PFSK-1 (cell line): ENCODE data around the gene SLC16A4.

ENCODE experiments used
- POLR2AphosphoS5 ChIP-seq: IDR thresholded peaks from 2 replicates; pipeline ENCODE4 v1.6.1; 2012; ENCODE audit warnings: low read depth, mild to moderate bottlenecking, control low read depth, low read length, moderate library complexity
- SIN3A ChIP-seq: IDR thresholded peaks from 2 replicates; pipeline ENCODE4 v1.6.1; 2012; ENCODE audit warnings: mild to moderate bottlenecking, low read length, moderate library complexity, borderline replicate concordance; ENCODE audit not compliant: insufficient read depth
- TAF1 ChIP-seq: IDR thresholded peaks from 2 replicates; pipeline ENCODE4 v1.6.1; 2012; ENCODE audit warnings: low read length, control low read depth, borderline replicate concordance; ENCODE audit not compliant: insufficient read depth
- TF ChIP-seq, protein P1 (sequence below), 2 experiments: IDR thresholded peaks; 2 replicates each; pipeline versions ENCODE4 v1.6.1 to v1.8.0; 2011 to 2012; ENCODE audit warnings: low read depth in 2 of 2, low read length in 2 of 2, control low read depth in 1 of 2, inconsistent platforms in 1 of 2, mild to moderate bottlenecking in 1 of 2, moderate library complexity in 1 of 2; ENCODE audit not compliant: insufficient read depth in 1 of 2

DNA sequence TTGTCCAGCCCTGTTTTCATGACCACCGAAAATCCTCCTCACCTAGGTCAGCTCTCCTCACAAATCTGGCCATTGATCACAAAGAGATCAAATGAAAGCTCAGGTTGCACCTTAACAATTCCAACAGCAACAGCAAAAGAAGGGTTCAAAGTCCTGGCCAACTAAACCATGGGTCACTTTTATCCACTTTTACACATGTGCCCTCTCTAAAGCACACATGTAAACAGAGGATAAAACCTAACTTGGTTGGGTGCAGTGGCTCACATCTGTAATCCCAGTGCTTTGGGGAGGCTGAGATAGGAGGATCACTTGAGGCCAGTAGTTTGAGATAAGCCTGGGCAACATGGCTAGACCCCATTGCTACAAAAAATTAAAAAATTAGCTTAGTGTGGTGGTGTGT, 55.6 kb downstream of the SLC16A4 start:
- no peak for TF ChIP-seq SIN3A
- TF ChIP-seq POLR2AphosphoS5, result no peak
- no peak for TF ChIP-seq TAF1
- TF ChIP-seq, protein P1, sequence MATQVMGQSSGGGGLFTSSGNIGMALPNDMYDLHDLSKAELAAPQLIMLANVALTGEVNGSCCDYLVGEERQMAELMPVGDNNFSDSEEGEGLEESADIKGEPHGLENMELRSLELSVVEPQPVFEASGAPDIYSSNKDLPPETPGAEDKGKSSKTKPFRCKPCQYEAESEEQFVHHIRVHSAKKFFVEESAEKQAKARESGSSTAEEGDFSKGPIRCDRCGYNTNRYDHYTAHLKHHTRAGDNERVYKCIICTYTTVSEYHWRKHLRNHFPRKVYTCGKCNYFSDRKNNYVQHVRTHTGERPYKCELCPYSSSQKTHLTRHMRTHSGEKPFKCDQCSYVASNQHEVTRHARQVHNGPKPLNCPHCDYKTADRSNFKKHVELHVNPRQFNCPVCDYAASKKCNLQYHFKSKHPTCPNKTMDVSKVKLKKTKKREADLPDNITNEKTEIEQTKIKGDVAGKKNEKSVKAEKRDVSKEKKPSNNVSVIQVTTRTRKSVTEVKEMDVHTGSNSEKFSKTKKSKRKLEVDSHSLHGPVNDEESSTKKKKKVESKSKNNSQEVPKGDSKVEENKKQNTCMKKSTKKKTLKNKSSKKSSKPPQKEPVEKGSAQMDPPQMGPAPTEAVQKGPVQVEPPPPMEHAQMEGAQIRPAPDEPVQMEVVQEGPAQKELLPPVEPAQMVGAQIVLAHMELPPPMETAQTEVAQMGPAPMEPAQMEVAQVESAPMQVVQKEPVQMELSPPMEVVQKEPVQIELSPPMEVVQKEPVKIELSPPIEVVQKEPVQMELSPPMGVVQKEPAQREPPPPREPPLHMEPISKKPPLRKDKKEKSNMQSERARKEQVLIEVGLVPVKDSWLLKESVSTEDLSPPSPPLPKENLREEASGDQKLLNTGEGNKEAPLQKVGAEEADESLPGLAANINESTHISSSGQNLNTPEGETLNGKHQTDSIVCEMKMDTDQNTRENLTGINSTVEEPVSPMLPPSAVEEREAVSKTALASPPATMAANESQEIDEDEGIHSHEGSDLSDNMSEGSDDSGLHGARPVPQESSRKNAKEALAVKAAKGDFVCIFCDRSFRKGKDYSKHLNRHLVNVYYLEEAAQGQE (IDR thresholded peaks at IDR 0.05; ENCODE audit: insufficient read depth in 1 of 2, low read depth in 2 of 2, low read length in 2 of 2), result no peak
